HCT116 (cell line): ENCODE data around the gene SLC24A2. TPM values are rescaled to one million over a fixed set of nuclear protein-coding genes. Genes with fewer than 3 reads are reported as not detected.

ENCODE experiments used
- ATAC-seq: fragments of 200-7000 bp; cut with Tn5 transposase; 2 replicates; pipeline ENCODE4 v1.9.1; 2020; ENCODE audit warnings: mild to moderate bottlenecking, moderate library complexity
- BruUV-seq: library from RNA; stranded (reverse); fragments of 400-500 nt; replicated peaks from 2 replicates; lab custom pipeline; 2021; lab: Mats Ljungman, UMichigan
- CTCF ChIA-PET: fragments of 300-600 bp; sonication (Branson Sonifier 250); formaldehyde crosslinking; loops from one replicate; lab custom pipeline; 2021; ENCODE audit warnings: antibody characterized with exemption; lab: Charles Lee
- POLR2A ChIA-PET: fragments of 300-600, 350-600 bp; sonication (Branson Sonifier 250); formaldehyde crosslinking; loops from one replicate; lab custom pipeline; 2021; ENCODE audit warnings: antibody characterized with exemption; lab: Charles Lee
- RAD21 ChIA-PET, 2 experiments: fragments of 300-600 bp; sonication (Branson Sonifier 250); formaldehyde crosslinking; loops; one replicate each; lab custom pipeline; 2023; ENCODE audit warnings: low total read pairs in 2 of 2; ENCODE audit not compliant: uncharacterized antibody in 2 of 2, unreplicated experiment in 2 of 2, low non-redundant PET in 1 of 2; lab: Charles Lee
- DNase-seq: peaks from one replicate; pipeline ENCODE4 v3.0.0-alpha.2; 2010; ENCODE audit warnings: low read depth, low spot score
- H2AFZ ChIP-seq: fragments of 200-600 bp; shearing (Covaris generic), sonication (generic); 2 replicates; pipeline ENCODE4 v1.6.1; 2017; ENCODE audit warnings: low read depth, mixed run types, mixed read lengths, antibody characterized with exemption, low read length; ENCODE audit not compliant: poor library complexity, severe bottlenecking
- H3K27ac ChIP-seq: 2 replicates; pipeline ENCODE4 v1.5.1; 2012; ENCODE audit warnings: low read depth, low read length
- H3K27me3 ChIP-seq: fragments of 200-600 bp; sonication (generic); 2 replicates; pipeline ENCODE4 v1.6.1; 2016; ENCODE audit warnings: mixed run types, low read length, mixed read lengths; ENCODE audit not compliant: insufficient read depth
- H3K36me3 ChIP-seq, 2 experiments: fragments of 200-500 bp in 1 of 2; fragments of 200-600 bp in 1 of 2; sonication (Bioruptor generic) in 1 of 2; sonication (generic) in 1 of 2; 2 replicates each; pipeline versions ENCODE4 v1.5.1 to v1.6.1; 2014 to 2016; ENCODE audit warnings: low read length in 2 of 2, inconsistent platforms in 1 of 2, mixed read lengths in 1 of 2, mixed run types in 1 of 2; ENCODE audit not compliant: insufficient read depth in 2 of 2, control insufficient read depth in 1 of 2
- H3K4me1 ChIP-seq, 2 experiments: fragments of 200-600 bp in 1 of 2; sonication (generic) in 1 of 2; 2 replicates each; pipeline versions ENCODE4 v1.5.1 to v1.6.1; 2012 to 2017; ENCODE audit warnings: low read length in 2 of 2, inconsistent platforms in 1 of 2, mild to moderate bottlenecking in 1 of 2, mixed read lengths in 1 of 2, mixed run types in 1 of 2, moderate library complexity in 1 of 2; ENCODE audit not compliant: insufficient read depth in 2 of 2, control insufficient read depth in 1 of 2
- H3K4me2 ChIP-seq: fragments of 200-600 bp; sonication (generic); 2 replicates; pipeline ENCODE4 v1.6.1; 2017; ENCODE audit warnings: mixed run types, low read length, mixed read lengths
- H3K4me3 ChIP-seq, 2 experiments: fragments of 200-600 bp in 1 of 2; sonication (generic) in 1 of 2; replicated peaks in 1 of 2; 2 replicates each; pipeline ENCODE4 v1.5.1; 2011 to 2016; ENCODE audit warnings: low read length in 2 of 2, control low read depth in 1 of 2, low read depth in 1 of 2, mild to moderate bottlenecking in 1 of 2, mixed read lengths in 1 of 2, mixed run types in 1 of 2
- H3K79me2 ChIP-seq: fragments of 200-600 bp; sonication (generic); 2 replicates; pipeline ENCODE4 v1.6.1; 2017; ENCODE audit warnings: mild to moderate bottlenecking, mixed run types, low read length, moderate library complexity, mixed read lengths; ENCODE audit not compliant: insufficient read depth
- H3K9ac ChIP-seq: fragments of 200-600 bp; sonication (generic); 2 replicates; pipeline ENCODE4 v1.6.1; 2016; ENCODE audit warnings: low read length, mixed read lengths
- H3K9me2 ChIP-seq: fragments of 200-600 bp; sonication (generic), shearing (Covaris generic); 2 replicates; pipeline ENCODE4 v1.6.1; 2017; ENCODE audit warnings: mixed run types, mild to moderate bottlenecking, moderate library complexity; ENCODE audit not compliant: insufficient read depth
- H3K9me3 ChIP-seq, 2 experiments: fragments of 200-500 bp in 1 of 2; fragments of 200-600 bp in 1 of 2; sonication (Bioruptor generic) in 1 of 2; sonication (generic) in 1 of 2; 2 replicates each; pipeline ENCODE4 v1.6.1; 2014 to 2017; ENCODE audit warnings: low read length in 2 of 2, mixed read lengths in 2 of 2, inconsistent platforms in 1 of 2, low read depth in 1 of 2, mild to moderate bottlenecking in 1 of 2, mixed run types in 1 of 2, moderate library complexity in 1 of 2; ENCODE audit not compliant: control insufficient read depth in 1 of 2, insufficient read depth in 1 of 2
- H4K20me1 ChIP-seq: fragments of 200-600 bp; sonication (generic), shearing (Covaris generic); 2 replicates; pipeline ENCODE4 v1.6.1; 2017; ENCODE audit warnings: mixed run types, mild to moderate bottlenecking, moderate library complexity; ENCODE audit not compliant: insufficient read depth
- CBX3 ChIP-seq: IDR thresholded peaks from 2 replicates; pipeline ENCODE4 v1.6.1; 2012; ENCODE audit warnings: low read depth
- CEBPB ChIP-seq: IDR thresholded peaks from 2 replicates; pipeline ENCODE4 v1.6.1; 2012; ENCODE audit warnings: low read depth
- EZH2 ChIP-seq: fragments of 200-600 bp; sonication (generic); IDR thresholded peaks from 2 replicates; pipeline ENCODE4 v1.6.1; 2017; ENCODE audit warnings: antibody characterized with exemption, mixed run types
- EZH2phosphoT487 ChIP-seq: fragments of 200-600 bp; IDR thresholded peaks from 2 replicates; pipeline ENCODE4 v1.6.1; 2018; ENCODE audit warnings: antibody characterized with exemption, borderline replicate concordance
- FOSL1 ChIP-seq: IDR thresholded peaks from 2 replicates; pipeline ENCODE4 v1.6.1; 2012; ENCODE audit warnings: low read depth
- JUND ChIP-seq: IDR thresholded peaks from 2 replicates; pipeline ENCODE4 v1.6.1; 2012
- MAX ChIP-seq: IDR thresholded peaks from 2 replicates; pipeline ENCODE4 v1.6.1; 2012
- POLR2A ChIP-seq: IDR thresholded peaks from 2 replicates; pipeline ENCODE4 v1.7.0; 2011; ENCODE audit warnings: borderline replicate concordance; ENCODE audit not compliant: insufficient read depth, insufficient read length; ENCODE audit errors: extremely low read depth
- RAD21 ChIP-seq: IDR thresholded peaks from 2 replicates; pipeline ENCODE4 v1.6.1; 2012; ENCODE audit warnings: low read depth, mild to moderate bottlenecking
- REST ChIP-seq: IDR thresholded peaks from 2 replicates; pipeline ENCODE4 v1.6.1; 2012; ENCODE audit warnings: low read depth
- SIN3A ChIP-seq: IDR thresholded peaks from 2 replicates; pipeline ENCODE4 v1.6.1; 2012; ENCODE audit warnings: low read depth
- SP1 ChIP-seq: IDR thresholded peaks from 2 replicates; pipeline ENCODE4 v1.6.1; 2012; ENCODE audit warnings: low read depth
- SRF ChIP-seq: IDR thresholded peaks from 2 replicates; pipeline ENCODE4 v1.6.1; 2012; ENCODE audit warnings: low read depth
- YY1 ChIP-seq: IDR thresholded peaks from 2 replicates; pipeline ENCODE4 v1.6.1; 2011; ENCODE audit warnings: low read length, low read depth, moderate library complexity, mild to moderate bottlenecking; ENCODE audit not compliant: insufficient replicate concordance; ENCODE audit errors: extremely low read depth
- ZBTB33 ChIP-seq: IDR thresholded peaks from 2 replicates; pipeline ENCODE4 v1.6.1; 2011; ENCODE audit warnings: mild to moderate bottlenecking, low read length, moderate library complexity; ENCODE audit not compliant: insufficient replicate concordance; ENCODE audit errors: extremely low read depth
- ZFX ChIP-seq: fragments of 450-650 bp; IDR thresholded peaks from 2 replicates; pipeline ENCODE4 v1.6.1; 2017
- intact Hi-C: fragments of 100-400 bp; cut with micrococcal nuclease; formaldehyde crosslinking; loops from 2 replicates; pipeline ENCODE4 v1.10.0; 2022
- total RNA-seq: library from RNA; stranded (reverse); gene quantifications from one replicate; pipeline ENCODE4 v1.2.1, GENCODE V29; 2021; ENCODE audit not compliant: unreplicated experiment
- TF ChIP-seq, protein P1 (sequence below), 3 experiments: fragments of 200-600 bp in 1 of 3; sonication (generic) in 1 of 3; IDR thresholded peaks in 2 of 3; conservative IDR thresholded peaks in 1 of 3; 2 replicates each; pipeline ENCODE4 v1.5.1; 2012 to 2017; ENCODE audit warnings: low read depth in 2 of 3, low read length in 2 of 3, antibody characterized with exemption in 1 of 3, borderline replicate concordance in 1 of 3, control low read depth in 1 of 3, mild to moderate bottlenecking in 1 of 3, mixed read lengths in 1 of 3, mixed run types in 1 of 3, moderate library complexity in 1 of 3; ENCODE audit not compliant: insufficient read depth in 1 of 3

SLC24A2 gene
- total RNA-seq, 1 experiment from 2014 or later, result not detected

DNA sequence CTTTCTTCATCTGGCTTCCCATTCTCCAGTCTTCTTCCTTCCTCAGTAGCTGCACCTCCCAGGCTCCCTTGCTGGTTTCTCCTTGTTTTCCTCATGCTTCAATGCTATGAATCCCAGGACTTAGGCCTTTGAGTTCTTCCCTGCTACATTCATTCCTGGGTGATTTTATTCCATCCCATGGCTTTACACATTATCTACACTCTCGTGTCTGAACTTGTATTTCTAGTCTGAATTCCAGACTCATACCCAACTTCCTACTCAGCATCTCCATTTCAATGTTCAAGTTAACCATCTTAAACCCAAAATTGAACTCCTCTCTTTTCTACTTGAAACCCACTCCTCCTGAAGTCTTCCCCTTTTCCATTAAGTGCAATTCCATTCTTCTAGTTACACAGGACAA lies 20.0 kb downstream of the SLC24A2 start:
- H3K9ac ChIP-seq, result no peak overlapping the region
- TF ChIP-seq POLR2A, result no peak
- no peak for TF ChIP-seq CBX3
- no peak for TF ChIP-seq SP1
- TF ChIP-seq, protein P1, sequence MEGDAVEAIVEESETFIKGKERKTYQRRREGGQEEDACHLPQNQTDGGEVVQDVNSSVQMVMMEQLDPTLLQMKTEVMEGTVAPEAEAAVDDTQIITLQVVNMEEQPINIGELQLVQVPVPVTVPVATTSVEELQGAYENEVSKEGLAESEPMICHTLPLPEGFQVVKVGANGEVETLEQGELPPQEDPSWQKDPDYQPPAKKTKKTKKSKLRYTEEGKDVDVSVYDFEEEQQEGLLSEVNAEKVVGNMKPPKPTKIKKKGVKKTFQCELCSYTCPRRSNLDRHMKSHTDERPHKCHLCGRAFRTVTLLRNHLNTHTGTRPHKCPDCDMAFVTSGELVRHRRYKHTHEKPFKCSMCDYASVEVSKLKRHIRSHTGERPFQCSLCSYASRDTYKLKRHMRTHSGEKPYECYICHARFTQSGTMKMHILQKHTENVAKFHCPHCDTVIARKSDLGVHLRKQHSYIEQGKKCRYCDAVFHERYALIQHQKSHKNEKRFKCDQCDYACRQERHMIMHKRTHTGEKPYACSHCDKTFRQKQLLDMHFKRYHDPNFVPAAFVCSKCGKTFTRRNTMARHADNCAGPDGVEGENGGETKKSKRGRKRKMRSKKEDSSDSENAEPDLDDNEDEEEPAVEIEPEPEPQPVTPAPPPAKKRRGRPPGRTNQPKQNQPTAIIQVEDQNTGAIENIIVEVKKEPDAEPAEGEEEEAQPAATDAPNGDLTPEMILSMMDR (IDR thresholded peaks at IDR 0.05 in 2 of 3, conservative IDR thresholded peaks at IDR 0.05 in 1 of 3; ENCODE audit: borderline replicate concordance in 1 of 3, insufficient read depth in 1 of 3, low read depth in 2 of 3, low read length in 2 of 3), result no peak
- no peak for TF ChIP-seq JUND
- no peak for TF ChIP-seq ZFX
- no peak for TF ChIP-seq FOSL1
- no peak for TF ChIP-seq EZH2phosphoT487
- TF ChIP-seq YY1, result no peak
- no peak for TF ChIP-seq SRF
- no peak for TF ChIP-seq EZH2
- TF ChIP-seq MAX, result no peak
- TF ChIP-seq CEBPB, result no peak
- no peak for TF ChIP-seq REST
- TF ChIP-seq SIN3A, result no peak
- TF ChIP-seq RAD21, result no peak
- no peak for TF ChIP-seq ZBTB33
- no peak overlapping the region for H3K4me2 ChIP-seq
- H3K9me3 ChIP-seq, result no peaks in the 10 kb centered on the region
- intact Hi-C loops, result no loop called here
- H2AFZ ChIP-seq, result no peak overlapping the region
- ChIA-PET CTCF (no interaction called here), RAD21 (interaction anchor here in 1 of 2 experiments (0.6 kb wide), 1 partner anchor 296 kb away, joined by 7 read pairs; no protein-coding TSS in a partner anchor), POLR2A (no interaction called here)
- peaks cover 23% of the 10 kb centered on the region; the same call in 1 of the 2 replicates for H3K27me3 ChIP-seq
- no peaks in the 10 kb centered on the region for H3K79me2 ChIP-seq
- DNase-seq (no peak), ATAC-seq (no peak)
- no peaks in the 10 kb centered on the region for H3K36me3 ChIP-seq
- H3K4me1 ChIP-seq, result no peaks in the 10 kb centered on the region
- H3K27ac ChIP-seq, result no peak overlapping the region
- H3K9me2 ChIP-seq, result no peaks in the 10 kb centered on the region
- BruUV-seq, result no TSS peak
- no peaks in the 10 kb centered on the region for H4K20me1 ChIP-seq
- no peak overlapping the region for H3K4me3 ChIP-seq
